Activated CD8-positive, alpha-beta memory T cell treated with anti-CD3 and anti-CD28 coated beads for 4 hours (primary cell): ENCODE data around the gene RPS15.
"Not testable (repeated sequence)": the region's sequence is repeated elsewhere in the genome, so short reads cannot be mapped to it uniquely, and the experiment has no call there.

ENCODE experiments used
- DNase-seq, 2 donors: peaks; one replicate each; pipeline ENCODE4 v3.0.0-alpha.2; 2020; ENCODE audit warnings: low read depth in 2 of 2

The RPS15 gene

DNA sequence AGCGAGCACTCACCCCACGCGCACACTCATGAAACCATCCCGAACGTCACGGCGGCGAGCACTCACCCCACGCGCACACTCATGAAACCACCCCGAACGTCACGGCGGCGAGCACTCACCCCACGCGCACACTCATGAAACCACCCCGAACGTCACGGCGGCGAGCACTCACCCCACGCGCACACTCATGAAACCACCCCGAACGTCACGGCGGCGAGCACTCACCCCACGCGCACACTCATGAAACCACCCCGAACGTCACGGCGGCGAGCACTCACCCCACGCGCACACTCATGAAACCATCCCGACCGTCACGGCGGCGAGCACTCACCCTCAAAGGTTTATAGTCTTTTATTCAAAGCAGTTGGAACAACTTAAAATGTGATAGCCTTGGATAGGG lies 18.1 kb upstream of the RPS15 start:
- not testable (repeated sequence) for DNase-seq

DNA sequence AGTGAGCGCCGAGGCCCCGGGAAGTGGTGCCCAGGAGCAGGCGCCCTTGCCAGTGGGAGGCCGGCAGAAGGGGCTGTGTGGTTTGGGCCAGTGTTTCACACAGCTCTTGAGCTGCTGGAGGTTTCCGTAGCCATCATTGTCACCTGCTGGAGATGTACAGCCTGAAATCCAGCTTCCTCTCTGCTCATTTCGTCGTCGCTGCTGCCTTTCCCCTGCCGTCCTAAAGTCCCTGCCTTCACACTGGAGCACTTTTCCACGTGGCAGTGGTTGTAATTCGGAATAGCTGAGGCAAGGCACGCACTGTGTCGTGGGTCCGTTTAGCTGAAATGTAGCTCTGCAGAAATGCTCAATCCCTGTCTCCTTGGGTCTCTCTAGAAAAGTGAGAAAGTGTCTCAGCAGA lies 17.6 kb upstream of the RPS15 start:
- no peak for DNase-seq

DNA sequence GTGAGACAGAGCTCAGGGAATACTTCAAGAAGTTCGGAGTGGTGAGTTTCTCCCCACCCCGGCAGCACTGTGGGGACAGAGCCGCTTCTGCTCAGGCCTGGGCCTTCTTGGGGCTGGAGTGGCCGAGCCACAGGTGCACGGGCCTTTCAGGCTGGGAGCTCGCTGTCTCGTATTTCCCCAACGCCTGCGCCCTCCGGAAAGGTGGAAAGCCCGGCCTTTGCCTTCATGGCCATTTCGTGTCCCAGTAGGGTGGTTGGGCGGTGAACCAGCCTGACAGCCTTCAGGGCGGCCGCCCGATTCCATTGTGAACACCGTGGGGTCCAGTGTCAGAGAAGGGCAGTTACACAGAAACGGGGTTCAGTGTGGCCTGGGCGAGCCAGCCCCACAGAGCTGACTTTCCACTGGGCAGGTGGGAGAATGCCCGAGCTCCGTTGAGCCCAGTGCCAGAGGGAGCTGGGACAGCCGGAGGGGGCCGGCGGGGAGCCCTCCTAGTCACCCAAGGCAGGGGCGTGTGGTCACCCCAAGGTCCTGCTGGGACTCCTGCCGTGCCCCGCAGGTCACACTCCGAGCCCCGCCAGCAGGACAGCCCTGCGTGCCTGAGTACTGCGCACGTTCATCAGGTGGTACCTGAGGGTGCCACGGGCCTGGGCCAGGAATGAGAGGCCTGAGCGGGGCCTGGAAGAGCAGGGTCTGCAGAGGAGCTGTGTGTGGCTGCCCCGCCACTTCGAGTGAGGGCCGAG lies 16.8 kb upstream of the RPS15 start:
- DNase-seq, result no peak

GRCh38 chr19:1421958-1422305 lies 16.3 kb upstream of the RPS15 start:
- no peak for DNase-seq

DNA sequence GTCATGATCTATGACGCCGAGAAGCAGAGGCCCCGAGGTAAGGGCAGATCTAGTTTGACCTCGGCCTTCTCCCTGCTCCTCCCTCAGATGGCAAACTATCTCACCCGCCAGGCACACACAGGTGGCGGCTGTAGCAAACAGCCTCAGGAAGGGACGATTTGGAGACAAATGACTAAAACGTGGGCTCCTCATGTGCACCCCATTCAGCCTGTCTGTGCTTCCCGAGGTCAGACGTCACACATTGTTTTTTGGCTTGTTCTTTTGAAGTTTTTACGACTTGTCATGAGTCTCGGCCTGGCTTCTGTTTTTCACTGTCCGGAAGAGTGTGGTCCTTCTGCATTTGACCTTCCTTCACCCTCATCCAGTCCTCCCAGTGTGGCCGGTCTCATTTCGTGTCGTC lies 15.8 kb upstream of the RPS15 start:
- DNase-seq, result no peak

DNA sequence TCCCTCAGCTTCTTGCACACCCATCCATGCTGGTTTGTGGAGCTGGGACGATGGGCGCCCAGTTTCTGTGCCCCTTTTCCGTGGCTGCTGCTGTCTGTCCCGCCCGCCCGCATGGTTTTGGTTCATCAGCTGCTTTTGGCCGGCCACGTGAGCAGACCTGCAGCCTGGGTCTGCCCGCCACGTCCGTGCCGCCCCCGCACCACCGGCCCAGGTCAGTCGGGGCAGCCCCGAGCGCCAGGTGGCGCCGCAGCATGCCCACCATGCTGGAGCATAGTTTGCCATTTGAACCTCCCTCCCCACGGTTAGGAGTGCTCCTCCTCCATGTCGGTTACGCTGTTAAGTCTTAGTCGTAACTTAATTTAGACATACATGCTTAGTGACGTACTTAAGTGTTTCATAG lies 15.3 kb upstream of the RPS15 start:
- DNase-seq, result no peak

GRCh38 chr19:1423436-1424191 lies 14.6 kb upstream of the RPS15 start:
- DNase-seq, result no peak

- no peak for DNase-seq
Observed at GRCh38 chr19:1424192-1424955, 13.8 kb upstream of the RPS15 start.

DNA sequence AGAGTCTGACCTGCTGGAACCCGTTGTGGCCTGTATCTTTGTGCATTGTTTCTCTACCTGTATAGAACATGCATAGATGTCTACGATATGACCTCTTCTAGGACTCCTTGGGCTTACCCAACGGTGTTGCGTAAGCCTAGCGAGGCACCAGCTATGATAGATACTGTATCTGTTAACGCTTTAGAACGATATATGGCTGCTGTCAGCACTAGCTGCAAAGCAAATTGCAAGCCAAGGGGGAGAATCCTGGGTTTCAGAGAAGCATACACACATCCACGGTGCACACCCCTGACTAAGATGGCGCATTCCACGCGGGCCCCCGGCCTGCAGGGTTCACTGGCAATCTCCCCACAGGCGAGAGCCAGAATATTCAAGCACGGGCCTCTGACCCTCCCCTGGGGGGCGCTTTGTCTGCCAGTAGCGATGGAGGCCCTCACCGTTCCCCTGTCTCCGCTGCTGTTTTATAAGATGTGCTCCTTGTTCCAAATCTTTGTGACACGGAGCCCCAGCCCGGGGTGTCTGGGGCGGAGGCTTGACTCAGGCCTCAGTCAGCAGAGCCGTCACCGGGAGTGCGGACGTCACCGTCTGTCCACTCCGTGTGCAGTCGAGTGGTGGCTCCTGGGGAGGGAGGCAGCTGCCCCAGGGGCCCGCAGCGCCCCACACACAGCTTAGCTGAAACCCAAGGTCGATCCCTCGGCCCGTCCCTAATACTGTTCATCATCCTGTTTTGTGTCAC lies 12.9 kb upstream of the RPS15 start:
- no peak for DNase-seq

- DNase-seq, result no peak
Observed at GRCh38 chr19:1425902-1426301, 12.3 kb upstream of the RPS15 start.

DNA sequence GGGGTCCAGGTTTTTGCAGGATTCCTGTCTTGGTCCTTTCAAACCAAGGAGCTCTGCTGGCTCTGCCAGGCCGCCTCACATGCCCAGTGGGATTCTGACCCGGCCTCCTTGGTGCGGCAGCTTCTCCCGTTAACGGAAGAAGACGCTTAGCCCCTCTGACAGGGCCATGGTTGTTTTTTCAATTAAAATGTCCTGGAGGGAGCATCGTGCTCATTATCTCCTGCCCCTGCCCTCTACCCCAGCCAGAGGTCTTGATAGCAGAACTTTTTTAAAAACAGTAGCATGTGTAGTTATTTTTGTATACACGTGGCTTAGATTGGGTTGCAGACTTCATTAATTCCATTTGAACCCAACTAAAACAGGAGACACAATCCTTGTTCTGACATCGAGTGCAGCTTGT lies 11.5 kb upstream of the RPS15 start:
- no peak for DNase-seq

DNA sequence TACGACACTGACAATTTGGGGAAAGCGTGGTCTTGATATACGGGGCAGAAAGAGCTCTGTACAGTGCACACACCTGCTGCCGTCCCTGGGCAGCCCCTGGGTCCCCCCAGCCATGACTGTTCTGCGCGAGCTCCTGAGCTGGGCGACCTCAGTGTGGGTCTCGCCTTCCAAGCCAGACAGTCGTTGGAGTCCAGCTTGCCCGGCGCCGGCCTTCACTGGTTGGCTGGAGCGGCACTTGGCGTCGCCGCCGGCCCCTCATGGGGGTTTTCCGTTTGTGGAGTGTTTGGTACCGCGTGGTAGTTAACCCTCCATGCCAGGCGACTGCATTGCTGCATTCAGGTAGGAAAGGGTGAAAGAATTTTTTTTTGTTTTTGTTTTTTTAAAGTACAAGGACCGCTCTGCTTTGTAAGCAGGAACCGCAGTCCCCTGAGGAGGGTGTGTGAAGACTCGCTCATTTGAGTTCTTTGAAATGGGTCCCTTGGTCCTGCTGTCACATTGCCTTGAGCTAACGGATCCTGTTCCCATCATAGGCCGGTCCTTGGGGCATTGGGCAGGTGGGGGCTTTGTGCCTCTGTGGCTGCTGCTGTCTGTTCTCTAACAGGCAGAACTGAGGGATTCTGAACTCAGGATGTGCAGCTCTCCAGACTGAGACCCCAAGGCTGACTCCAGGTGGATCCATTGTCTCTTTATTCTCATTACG lies 10.8 kb upstream of the RPS15 start:
- no peak for DNase-seq

DNA sequence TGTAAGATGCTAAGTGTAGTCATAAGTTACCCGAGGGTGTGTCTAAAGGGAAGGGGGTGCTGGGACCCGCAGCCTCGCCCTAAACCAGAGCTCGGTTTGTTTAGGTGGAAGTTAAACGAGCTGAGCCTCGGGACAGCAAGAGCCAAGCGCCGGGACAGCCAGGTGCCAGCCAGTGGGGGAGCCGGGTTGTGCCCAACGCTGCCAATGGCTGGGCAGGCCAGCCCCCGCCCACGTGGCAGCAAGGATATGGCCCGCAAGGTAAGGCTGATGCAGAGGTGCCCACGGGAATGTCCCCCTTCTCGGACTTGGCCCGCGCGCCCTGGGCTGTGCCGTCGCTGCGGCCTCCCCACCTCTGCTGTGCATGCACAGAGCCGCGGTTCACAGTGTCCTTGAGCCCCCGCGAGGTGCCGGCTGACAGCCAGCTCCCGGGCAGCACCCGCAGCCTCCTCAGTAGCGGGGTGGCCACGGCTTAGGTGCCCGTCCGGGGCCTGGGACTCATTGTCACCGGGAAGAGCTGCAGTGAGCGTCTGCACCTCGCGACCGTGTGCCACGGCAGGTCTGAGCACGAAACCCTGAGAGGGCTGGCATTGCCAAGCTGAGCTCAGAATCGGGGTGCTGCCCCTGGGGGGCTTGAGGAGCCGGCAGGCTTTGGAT lies 9.3 kb upstream of the RPS15 start:
- no peak for DNase-seq

- DNase-seq, result no peak
Observed at GRCh38 chr19:1429750-1430149, 8.4 kb upstream of the RPS15 start.

DNA sequence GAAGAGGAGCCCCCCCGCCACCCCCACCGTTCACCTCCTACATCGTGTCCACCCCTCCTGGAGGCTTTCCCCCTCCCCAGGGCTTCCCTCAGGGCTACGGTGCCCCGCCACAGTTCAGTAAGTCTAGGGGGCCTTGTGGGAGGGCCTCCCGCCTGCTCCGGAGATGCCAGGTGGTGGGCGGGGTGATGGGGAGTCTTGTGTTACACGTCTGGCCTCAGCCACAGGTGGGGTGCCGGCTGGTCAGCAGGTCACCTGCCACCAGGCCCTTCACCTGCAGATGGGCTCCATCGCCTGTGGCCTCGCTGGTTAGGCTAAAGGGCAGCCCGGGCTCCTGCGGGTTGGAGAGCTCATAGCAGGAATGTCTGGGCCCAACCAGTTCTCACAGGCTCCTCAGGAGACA lies 8.0 kb upstream of the RPS15 start:
- no peak for DNase-seq

DNA sequence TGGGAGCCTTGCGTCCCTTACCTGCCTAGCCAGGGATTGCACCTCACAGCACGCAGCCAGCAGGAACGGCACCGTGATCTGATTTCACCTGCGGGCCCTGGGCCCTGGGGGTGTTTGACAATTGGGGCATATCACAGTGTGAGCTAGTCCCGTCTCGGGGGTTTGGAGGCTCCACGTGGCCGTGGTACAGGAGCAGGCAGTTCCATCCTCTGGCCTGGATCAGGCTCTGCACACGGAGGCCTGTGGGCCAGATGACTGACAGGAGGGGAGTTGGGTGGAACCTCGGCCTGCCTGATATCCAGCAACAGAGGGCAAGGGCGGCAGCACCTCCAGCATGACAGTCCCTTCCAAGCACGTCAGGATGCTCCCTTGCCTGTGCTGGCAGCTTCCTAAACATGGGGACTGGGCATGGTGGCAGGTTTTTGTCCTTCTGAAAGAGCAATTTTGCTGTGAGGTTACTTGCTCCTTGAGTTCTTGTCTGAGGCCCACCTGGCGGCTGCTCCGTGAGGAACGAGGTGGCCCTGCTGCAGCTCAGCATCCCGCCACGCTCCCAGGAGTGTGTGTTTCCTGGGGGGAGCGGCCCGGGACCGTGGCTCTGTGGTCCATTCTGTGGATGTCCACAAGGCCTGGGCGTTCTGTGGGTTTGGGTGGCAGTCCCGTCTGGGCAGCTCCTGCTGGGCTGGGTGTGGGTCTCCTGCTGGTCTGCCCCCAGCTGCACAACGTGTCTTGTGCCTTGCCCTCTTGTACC lies 6.3 kb upstream of the RPS15 start:
- no peak for DNase-seq

GRCh38 chr19:1432507-1432887 lies 5.7 kb upstream of the RPS15 start:
- no peak for DNase-seq

DNA sequence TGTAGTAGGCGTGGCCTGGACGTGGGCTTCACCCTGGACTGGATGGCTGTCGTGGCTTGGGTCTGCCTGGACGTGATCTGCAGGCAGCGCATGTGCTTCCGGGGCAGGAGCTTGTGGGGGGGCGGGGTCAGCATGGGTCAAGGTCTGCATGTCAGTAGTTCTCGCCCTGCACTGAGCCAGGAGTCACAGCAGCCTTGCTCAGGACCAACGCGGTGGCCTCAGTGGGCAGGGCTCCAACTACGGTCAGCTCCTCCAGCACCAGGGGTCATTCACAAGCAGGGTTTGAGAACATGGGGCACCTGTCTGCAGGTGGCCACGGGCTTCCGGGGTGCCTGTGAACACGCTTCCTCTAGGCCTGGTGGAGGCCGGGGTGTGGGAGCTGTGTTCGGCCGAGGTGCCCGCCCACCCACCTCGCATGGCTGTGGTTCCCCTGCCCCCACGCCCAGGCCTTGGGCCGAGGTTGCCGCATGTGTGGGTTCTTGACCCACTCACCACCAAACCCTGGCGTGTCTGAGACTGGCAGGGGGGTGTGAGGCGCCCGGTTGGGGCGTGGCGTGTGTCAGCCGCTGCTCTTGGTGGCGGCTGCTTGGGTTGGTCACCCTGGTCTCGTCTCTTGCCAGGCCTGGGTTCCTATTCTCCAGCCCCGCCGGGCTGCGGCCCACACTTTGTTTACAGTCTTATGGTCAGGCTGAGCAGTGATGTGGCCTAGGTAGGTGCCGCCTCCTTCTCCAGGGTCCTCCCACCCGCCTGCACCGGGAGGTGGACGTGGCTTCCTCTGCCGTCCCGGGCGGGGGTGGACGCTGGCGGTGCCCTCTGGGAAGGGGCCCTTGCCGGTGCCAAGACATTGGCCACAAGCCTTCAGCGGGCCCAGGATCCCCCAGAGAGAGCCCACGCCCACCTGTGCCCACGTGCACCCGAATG lies 4.8 kb upstream of the RPS15 start:
- no peak for DNase-seq

DNA sequence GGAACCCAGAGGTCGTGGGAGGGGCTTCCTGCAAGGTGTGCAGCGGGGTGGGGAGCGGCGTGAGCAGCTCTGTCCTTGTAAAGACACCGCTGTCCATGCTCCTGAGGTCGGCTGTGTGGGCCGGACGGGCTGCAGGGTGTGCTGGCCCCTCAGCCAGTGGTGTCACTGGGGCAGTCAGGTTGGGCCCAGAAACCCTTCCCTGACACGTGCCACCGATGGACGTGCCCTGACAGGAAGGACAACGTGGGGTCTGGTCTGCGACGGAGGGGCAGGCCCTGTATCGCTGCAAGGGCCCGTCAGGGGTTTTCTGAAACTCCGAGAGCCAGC lies 4.2 kb upstream of the RPS15 start:
- no peak for DNase-seq
